H1 (cell line): ENCODE measurements around the gene CRYBG3. TPM values are rescaled to one million over a fixed set of nuclear protein-coding genes. Genes with fewer than 3 reads are reported as not detected.

Source experiments
- CTCF ChIA-PET: fragments of 300-600 bp; sonication (Branson Sonifier 250); formaldehyde crosslinking; loops from one replicate; lab custom pipeline; 2021; ENCODE audit not compliant: partially characterized antibody; lab: Charles Lee
- POLR2A ChIA-PET: fragments of 300-600 bp; sonication (Branson Sonifier 250); formaldehyde crosslinking; loops from one replicate; lab custom pipeline; 2021; ENCODE audit warnings: inconsistent platforms; ENCODE audit not compliant: partially characterized antibody; lab: Charles Lee
- DNase-seq, 2 experiments: peaks; one replicate each; pipeline versions ENCODE4 v3.0.0 to v3.0.0-alpha.2; 2010 to 2022; ENCODE audit warnings: low spot score in 2 of 2, low read depth in 1 of 2, mixed read lengths in 1 of 2
- FAIRE-seq: peaks from 2 replicates; lab custom pipeline; 2011; peaks lifted over from hg19 to GRCh38; lab: Jason Lieb, UNC
- H2AFZ ChIP-seq: 2 replicates; pipeline ENCODE4 v1.8.1; 2012; ENCODE audit warnings: low read length, inconsistent platforms
- H2AK5ac ChIP-seq: 2 replicates; pipeline ENCODE4 v1.6.1; 2013; ENCODE audit warnings: low read depth, low read length
- H2BK120ac ChIP-seq: replicated peaks from 2 replicates; pipeline ENCODE3; 2013; ENCODE audit warnings: low read depth, low read length, inconsistent platforms
- H2BK12ac ChIP-seq: 2 replicates; pipeline ENCODE4 v1.6.1; 2013; ENCODE audit warnings: low read depth, low read length
- H2BK15ac ChIP-seq: 2 replicates; pipeline ENCODE4 v1.6.1; 2013; ENCODE audit warnings: low read length
- H2BK20ac ChIP-seq: 2 replicates; pipeline ENCODE4 v1.6.1; 2013; ENCODE audit warnings: low read length
- H2BK5ac ChIP-seq: 2 replicates; pipeline ENCODE4 v1.6.1; 2013; ENCODE audit warnings: low read depth, low read length
- H3K14ac ChIP-seq: 2 replicates; pipeline ENCODE4 v1.6.1; 2013; ENCODE audit warnings: inconsistent platforms; ENCODE audit not compliant: insufficient read length
- H3K18ac ChIP-seq: 2 replicates; pipeline ENCODE4 v1.6.1; 2013; ENCODE audit warnings: low read length; ENCODE audit errors: extremely low read depth
- H3K23ac ChIP-seq: 2 replicates; pipeline ENCODE4 v1.6.1; 2013; ENCODE audit warnings: inconsistent platforms; ENCODE audit not compliant: insufficient read length
- H3K23me2 ChIP-seq: 2 replicates; pipeline ENCODE4 v1.6.1; 2013; ENCODE audit warnings: low read depth, low read length
- H3K27ac ChIP-seq: 2 replicates; pipeline ENCODE4 v1.6.1; 2011; ENCODE audit warnings: low read depth, low read length, inconsistent platforms
- H3K27me3 ChIP-seq, 4 experiments: replicated peaks in 1 of 4; 1 replicate in 1 of 4; 2 replicates in 3 of 4; pipeline versions ENCODE4 v1.6.1 to v1.8.1; 2011 to 2013; ENCODE audit warnings: low read length in 3 of 4, mild to moderate bottlenecking in 3 of 4, inconsistent platforms in 2 of 4, mixed read lengths in 2 of 4, moderate library complexity in 1 of 4; ENCODE audit not compliant: control insufficient read depth in 3 of 4, insufficient read depth in 3 of 4; ENCODE audit errors: extremely low read depth in 1 of 4
- H3K36me3 ChIP-seq, 4 experiments: 2 replicates each; pipeline versions ENCODE4 v1.6.1 to v1.8.1; 2011 to 2013; ENCODE audit warnings: mild to moderate bottlenecking in 4 of 4, low read length in 3 of 4, moderate library complexity in 2 of 4, control low read depth in 1 of 4, inconsistent platforms in 1 of 4; ENCODE audit not compliant: insufficient read depth in 4 of 4, control insufficient read depth in 2 of 4
- H3K4ac ChIP-seq: replicated peaks from 2 replicates; pipeline ENCODE3; 2013; ENCODE audit warnings: low read length, low read depth, mixed read lengths, inconsistent platforms; ENCODE audit not compliant: insufficient read length
- H3K4me1 ChIP-seq, 4 experiments: replicated peaks in 1 of 4; 1 replicate in 1 of 4; 2 replicates in 3 of 4; pipeline versions ENCODE4 v1.6.1 to v1.8.1; 2011 to 2013; ENCODE audit warnings: low read length in 3 of 4, inconsistent platforms in 2 of 4, mixed read lengths in 1 of 4; ENCODE audit not compliant: insufficient read depth in 4 of 4, control insufficient read depth in 3 of 4
- H3K4me2 ChIP-seq, 2 experiments: 2 replicates each; pipeline versions ENCODE4 v1.6.1 to v1.8.1; 2011 to 2013; ENCODE audit warnings: low read depth in 2 of 2, low read length in 2 of 2, control low read depth in 1 of 2, inconsistent platforms in 1 of 2, mild to moderate bottlenecking in 1 of 2; ENCODE audit not compliant: insufficient read depth in 1 of 2
- H3K4me3 ChIP-seq, 4 experiments: fragments of 200-600, 300-600 bp in 1 of 4; sonication (generic), shearing (Covaris generic), sonication (Bioruptor Twin) in 1 of 4; 2 replicates each; pipeline versions ENCODE4 v1.5.1 to v1.8.1; 2011 to 2016; ENCODE audit warnings: low read length in 4 of 4, low read depth in 3 of 4, control low read depth in 2 of 4, inconsistent platforms in 2 of 4, mild to moderate bottlenecking in 2 of 4, mixed read lengths in 1 of 4, moderate library complexity in 1 of 4; ENCODE audit not compliant: insufficient read depth in 2 of 4; ENCODE audit errors: extremely low read depth in 1 of 4
- H3K56ac ChIP-seq: replicated peaks from 2 replicates; pipeline ENCODE3; 2013; ENCODE audit warnings: low read depth, mild to moderate bottlenecking, mixed read lengths, low read length, inconsistent platforms; ENCODE audit not compliant: insufficient read length
- H3K79me1 ChIP-seq: 2 replicates; pipeline ENCODE4 v1.6.1; 2013; ENCODE audit warnings: low read depth, low read length, control low read depth
- H3K79me2 ChIP-seq, 2 experiments: 2 replicates each; pipeline versions ENCODE4 v1.6.1 to v1.8.1; 2012 to 2013; ENCODE audit warnings: low read length in 2 of 2, mild to moderate bottlenecking in 2 of 2, inconsistent platforms in 1 of 2; ENCODE audit not compliant: insufficient read depth in 2 of 2, control insufficient read depth in 1 of 2
- H3K9ac ChIP-seq, 4 experiments: replicated peaks in 1 of 4; 1 replicate in 1 of 4; 2 replicates in 3 of 4; pipeline versions ENCODE4 v1.6.1 to v1.8.1; 2011 to 2013; ENCODE audit warnings: low read depth in 3 of 4, low read length in 3 of 4, control low read depth in 2 of 4, mild to moderate bottlenecking in 2 of 4, moderate library complexity in 2 of 4, inconsistent platforms in 1 of 4; ENCODE audit errors: extremely low read depth in 1 of 4
- H3K9me3 ChIP-seq, 2 experiments: 2 replicates each; pipeline versions ENCODE4 v1.6.1 to v1.8.1; 2012 to 2013; ENCODE audit warnings: mild to moderate bottlenecking in 2 of 2, moderate library complexity in 2 of 2, control low read depth in 1 of 2, inconsistent platforms in 1 of 2, low read depth in 1 of 2, low read length in 1 of 2, mixed read lengths in 1 of 2; ENCODE audit not compliant: insufficient read depth in 2 of 2
- H4K20me1 ChIP-seq, 2 experiments: replicated peaks in 1 of 2; 2 replicates each; pipeline versions ENCODE3 to v1.8.1; 2011 to 2013; ENCODE audit warnings: inconsistent platforms in 2 of 2, low read length in 2 of 2, mild to moderate bottlenecking in 1 of 2; ENCODE audit not compliant: insufficient read depth in 2 of 2, control insufficient read depth in 1 of 2
- H4K5ac ChIP-seq: 2 replicates; pipeline ENCODE4 v1.6.1; 2013; ENCODE audit warnings: low read length, low read depth, mixed read lengths, inconsistent platforms; ENCODE audit not compliant: insufficient read length
- H4K8ac ChIP-seq: 2 replicates; pipeline ENCODE4 v1.8.0; 2013; ENCODE audit warnings: mild to moderate bottlenecking, moderate library complexity, low read length, inconsistent platforms; ENCODE audit not compliant: insufficient read depth; ENCODE audit errors: extremely low read depth
- H4K91ac ChIP-seq: replicated peaks from 2 replicates; pipeline ENCODE3; 2013; ENCODE audit warnings: low read length, mixed read lengths, inconsistent platforms; ENCODE audit not compliant: insufficient read length
- ASH2L ChIP-seq: fragments of 200-600, 300-600 bp; sonication (generic); IDR thresholded peaks from one replicate; pipeline ENCODE4 v1.7.1; 2017; ENCODE audit warnings: low read length
- CHD1 ChIP-seq: IDR thresholded peaks from 2 replicates; pipeline ENCODE4 v1.6.1; 2012; ENCODE audit warnings: low read depth, low read length, improper control_type of control experiment
- EP300 ChIP-seq, 2 experiments: IDR thresholded peaks; 1 replicate in 1 of 2; 2 replicates in 1 of 2; pipeline ENCODE4 v1.6.1; 2011 to 2012; ENCODE audit warnings: low read depth in 2 of 2, low read length in 2 of 2, mild to moderate bottlenecking in 2 of 2, borderline replicate concordance in 1 of 2, inconsistent platforms in 1 of 2, moderate library complexity in 1 of 2
- EZH2 ChIP-seq: fragments of 200-600 bp; sonication (generic); IDR thresholded peaks from 2 replicates; pipeline ENCODE4 v1.7.1; 2012; ENCODE audit warnings: low read depth, mild to moderate bottlenecking, moderate library complexity, low read length, inconsistent platforms; ENCODE audit not compliant: severe bottlenecking
- HDAC6 ChIP-seq: IDR thresholded peaks from one replicate; pipeline ENCODE4 v1.7.1; 2012; ENCODE audit warnings: low read depth, mild to moderate bottlenecking, inconsistent platforms, low read length, moderate library complexity
- JUN ChIP-seq: IDR thresholded peaks from 2 replicates; pipeline ENCODE4 v1.6.1; 2011; ENCODE audit warnings: low read depth, mild to moderate bottlenecking, improper control_type of control experiment, low read length
- JUND ChIP-seq: IDR thresholded peaks from 2 replicates; pipeline ENCODE4 v1.6.1; 2011; ENCODE audit warnings: mild to moderate bottlenecking, improper control_type of control experiment, low read length
- KDM1A ChIP-seq: fragments of 200-600, 300-600 bp; sonication (generic); IDR thresholded peaks from 2 replicates; pipeline ENCODE4 v1.7.1; 2016; ENCODE audit warnings: mild to moderate bottlenecking, low read length, borderline replicate concordance
- MAFK ChIP-seq: IDR thresholded peaks from 2 replicates; pipeline ENCODE4 v1.6.1; 2012; ENCODE audit warnings: low read depth, mild to moderate bottlenecking, improper control_type of control experiment, low read length
- NANOG ChIP-seq: IDR thresholded peaks from 2 replicates; pipeline ENCODE4 v1.6.1; 2011; ENCODE audit warnings: low read length, low read depth, mild to moderate bottlenecking, inconsistent platforms; ENCODE audit not compliant: insufficient read depth, poor library complexity, severe bottlenecking
- RBBP5 ChIP-seq: IDR thresholded peaks from 2 replicates; pipeline ENCODE4 v1.7.1; 2012; ENCODE audit warnings: low read depth, mild to moderate bottlenecking, inconsistent platforms, low read length, moderate library complexity, borderline replicate concordance
- RFX5 ChIP-seq: IDR thresholded peaks from 2 replicates; pipeline ENCODE4 v1.6.1; 2011; ENCODE audit warnings: low read depth, low read length, improper control_type of control experiment, borderline replicate concordance
- SP2 ChIP-seq: IDR thresholded peaks from 2 replicates; pipeline ENCODE4 v1.6.1; 2012; ENCODE audit warnings: mild to moderate bottlenecking, low read length, inconsistent platforms
- WGBS, 2 experiments: shearing (Covaris generic) in 1 of 2; methylation state at CpG; one replicate each; pipeline versions ENCODE4 v1.1.6 to v1.1.7; 2013 to 2015; ENCODE audit warnings: low lambda C conversion rate in 2 of 2, mixed read lengths in 2 of 2, inconsistent platforms in 1 of 2, low coverage in 1 of 2, missing lambda C conversion rate in 1 of 2; ENCODE audit not compliant: insufficient replicate concordance in 2 of 2, insufficient coverage in 1 of 2, insufficient read length in 1 of 2; ENCODE audit errors: extremely low coverage in 1 of 2, missing lambda C conversion rate in 1 of 2; 5-methylcytosine and 5-hydroxymethylcytosine counted together
- polyA plus RNA-seq, 7 experiments: library from polyadenylated mRNA; depleted of rRNA in 3 of 7; stranded (reverse) in 5 of 7; unstranded in 2 of 7; fragments of >200 nt in 5 of 7; fragments of 200-250 nt in 2 of 7; gene quantifications; 1 replicate in 5 of 7; 2 replicates in 1 of 7; 4 replicates in 1 of 7; pipeline versions ENCODE4 v1.2.1 to v1.2.3, GENCODE V29; 2011 to 2013; ENCODE audit warnings: missing spikeins in 2 of 7, mixed read lengths in 2 of 7
- total RNA-seq: library from RNA; stranded (reverse); fragmentation: NEBNext Ultra II Directional; extraction: Animal tissue kit (Norgen Biotek cat#: 25700); gene quantifications from 2 replicates; pipeline ENCODE4 v1.2.1, GENCODE V29; 2021

Gene CRYBG3
- total and polyA plus RNA-seq, 2 of the 8 experiments (the other 6 are each of a cell fraction or from before 2014, with no cell fraction given) = 2.1 to 8.0 TPM

- H3K4ac ChIP-seq = no peak overlapping the region
- no peaks in the 10 kb centered on the region for H4K20me1 ChIP-seq
- no peak overlapping the region for H3K14ac ChIP-seq
- H3K56ac ChIP-seq = no peak overlapping the region
- no peak overlapping the region for H2BK20ac ChIP-seq
- peaks cover 0 to 2% (median 0%) of the 10 kb centered on the region in 4 experiments; a peak in 1 of 8 replicates for H3K36me3 ChIP-seq
- no peak overlapping the region for H2AFZ ChIP-seq
- no peaks in the 10 kb centered on the region for H3K9me3 ChIP-seq
- H3K79me1 ChIP-seq = no peaks in the 10 kb centered on the region
- no peak overlapping the region for H2BK5ac ChIP-seq
- no peak overlapping the region for H3K18ac ChIP-seq
- 85% methylated on average over 8 of the region's 8 CpGs; no CpG with 5 or more reads in 1 of the 2 experiments for WGBS, 2 experiments
- H4K8ac ChIP-seq = no peak overlapping the region
- H3K4me2 ChIP-seq = no peak overlapping the region
- no peak overlapping the region for H4K5ac ChIP-seq
- no peak overlapping the region for H2AK5ac ChIP-seq
- no peaks in the 10 kb centered on the region for H3K79me2 ChIP-seq
- H3K23me2 ChIP-seq = no peaks in the 10 kb centered on the region
- H3K23ac ChIP-seq = no peak overlapping the region
- ChIA-PET CTCF (interaction anchor here (0.8 to 1.0 kb wide), 3 partner anchors 61 to 369 kb away, joined by 3 to 4 read pairs (median 3); no protein-coding TSS in a partner anchor), POLR2A (no interaction called here)
- H3K27ac ChIP-seq = no peak overlapping the region
- H2BK15ac ChIP-seq = no peak overlapping the region
- no peak overlapping the region for H3K4me3 ChIP-seq
- H3K4me1 ChIP-seq = no peaks in the 10 kb centered on the region
- H4K91ac ChIP-seq = no peak overlapping the region
- no peaks in the 10 kb centered on the region for H3K27me3 ChIP-seq
- no peak for DNase-seq
- no peak for FAIRE-seq
- no peak overlapping the region for H2BK120ac ChIP-seq
- H2BK12ac ChIP-seq = no peak overlapping the region
- H3K9ac ChIP-seq = no peak overlapping the region
- no peak for TF ChIP-seq MAFK
- no peak for TF ChIP-seq KDM1A
- no peak for TF ChIP-seq JUND
- TF ChIP-seq NANOG = no peak
- TF ChIP-seq CHD1 = no peak
- TF ChIP-seq EZH2 = no peak
- no peak for TF ChIP-seq ASH2L
- TF ChIP-seq JUN = no peak
- no peak for TF ChIP-seq HDAC6
- TF ChIP-seq RBBP5 = no peak
- TF ChIP-seq EP300 (IDR thresholded peaks at IDR 0.05; ENCODE audit: borderline replicate concordance in 1 of 2, low read depth in 2 of 2, low read length in 2 of 2) = no peak
- no peak for TF ChIP-seq SP2
- TF ChIP-seq RFX5 = no peak
These were observed 139.4 kb downstream of the CRYBG3 start for GRCh38 chr3:97960993-97961766.
